Esophagus muscularis mucosa (tissue), 4 donors: ENCODE data around the gene KRTAP29-1. TPM values are rescaled to one million over a fixed set of nuclear protein-coding genes. Genes with fewer than 3 reads are reported as not detected.
A peak's percentile ranks its signal among the peaks of the same experiment; 100 is the strongest.

Experiments
- DNase-seq: peaks from one replicate; pipeline ENCODE4 v3.0.0-alpha.2; 2017; ENCODE audit errors: extremely low spot score
- H3K27ac ChIP-seq, 4 donors: fragments of 200-600 bp; sonication (generic); replicated peaks in 1 of 4; 1 replicate in 3 of 4; 2 replicates in 1 of 4; pipeline ENCODE4 v1.5.1; 2016 to 2019; ENCODE audit warnings: mild to moderate bottlenecking in 1 of 4
- H3K27me3 ChIP-seq, 4 donors: fragments of 200-600 bp; sonication (generic); one replicate each; pipeline versions ENCODE4 v1.5.1 to v1.6.0; 2016 to 2019
- H3K36me3 ChIP-seq, 4 donors: fragments of 200-600 bp; sonication (generic); one replicate each; pipeline ENCODE4 v1.5.1; 2016 to 2019
- H3K4me1 ChIP-seq, 4 donors: fragments of 200-600 bp; sonication (generic); one replicate each; pipeline ENCODE4 v1.5.1; 2016 to 2019
- H3K4me3 ChIP-seq, 4 donors: fragments of 200-600 bp; sonication (generic); 1 replicate in 2 of 4; 2 replicates in 2 of 4; pipeline ENCODE4 v1.5.1; 2016 to 2019; ENCODE audit warnings: mild to moderate bottlenecking in 4 of 4, moderate library complexity in 1 of 4
- H3K9me3 ChIP-seq, 4 donors: fragments of 200-600 bp; sonication (generic); 1 replicate in 3 of 4; 2 replicates in 1 of 4; pipeline ENCODE4 v1.5.1; 2016 to 2019
- EP300 ChIP-seq: sonication (generic); formaldehyde crosslinking; IDR thresholded peaks from one replicate; pipeline ENCODE4 v1.6.1; 2017; ENCODE audit warnings: antibody characterized with exemption
- POLR2A ChIP-seq: fragments of 450-650 bp; IDR thresholded peaks from one replicate; pipeline ENCODE4 v1.6.1; 2017; ENCODE audit warnings: antibody characterized with exemption, moderate library complexity, mild to moderate bottlenecking, low read depth
- POLR2AphosphoS5 ChIP-seq, 2 donors: sonication (generic); formaldehyde crosslinking; IDR thresholded peaks; one replicate each; pipeline ENCODE4 v1.6.1; 2017; ENCODE audit warnings: antibody characterized with exemption in 2 of 2
- WGBS: methylation state at CpG from one replicate; pipeline ENCODE4 v1.1.5; 2018; 5-methylcytosine and 5-hydroxymethylcytosine counted together
- intact Hi-C: fragments of 100-400 bp; cut with DNase I; formaldehyde crosslinking; loops from one replicate; pipeline ENCODE4 v1.15.1; 2023
- total RNA-seq, 4 donors: library from RNA; depleted of rRNA; stranded (reverse); fragments of >200 nt; gene quantifications; one replicate each; pipeline versions ENCODE4 v1.1.0 to v1.2.1, GENCODE V29; 2016
- TF ChIP-seq, protein P1 (sequence below), 3 experiments: fragments of 200-600 bp in 2 of 3; fragments of 450-650 bp in 1 of 3; sonication (generic) in 2 of 3; IDR thresholded peaks; one replicate each; pipeline ENCODE4 v1.5.1; 2017 to 2019; ENCODE audit warnings: antibody characterized with exemption in 3 of 3, mild to moderate bottlenecking in 2 of 3, moderate library complexity in 1 of 3

Gene KRTAP29-1
- total RNA-seq, 4 donors from 2014 or later: not detected

DNA sequence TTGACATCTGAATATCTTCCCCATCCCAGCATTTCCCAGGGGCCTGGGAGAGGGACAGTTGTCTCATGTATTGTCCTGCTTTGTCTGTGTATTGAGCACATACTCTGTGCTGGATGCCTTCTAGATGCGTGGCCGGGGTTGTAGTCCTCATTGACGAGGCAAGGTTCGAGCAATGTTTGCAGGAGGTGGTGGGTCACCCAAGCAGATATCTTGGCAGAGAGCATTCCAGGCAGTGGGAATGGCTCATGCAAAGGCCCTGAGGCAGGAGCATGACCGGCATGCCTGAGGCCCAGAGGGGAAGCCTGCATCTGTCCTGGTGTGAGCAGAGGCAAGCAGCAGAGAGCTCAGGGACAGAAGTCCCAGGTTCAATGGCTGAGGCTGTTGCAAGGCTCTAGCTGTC lies 30.4 kb upstream of the KRTAP29-1 start:
- no peak for DNase-seq
- Histone ChIP-seq H3K27ac (no peak overlapping the region), H3K4me1 (no peaks in the 10 kb centered on the region), H3K27me3 (no peaks in the 10 kb centered on the region), H3K4me3 (no peak overlapping the region), H3K9me3 (no peaks in the 10 kb centered on the region), H3K36me3 (no peaks in the 10 kb centered on the region)
- 97% methylated on average over 4 of the region's 5 CpGs for WGBS
- TF ChIP-seq EP300: no peak
- TF ChIP-seq, protein P1, sequence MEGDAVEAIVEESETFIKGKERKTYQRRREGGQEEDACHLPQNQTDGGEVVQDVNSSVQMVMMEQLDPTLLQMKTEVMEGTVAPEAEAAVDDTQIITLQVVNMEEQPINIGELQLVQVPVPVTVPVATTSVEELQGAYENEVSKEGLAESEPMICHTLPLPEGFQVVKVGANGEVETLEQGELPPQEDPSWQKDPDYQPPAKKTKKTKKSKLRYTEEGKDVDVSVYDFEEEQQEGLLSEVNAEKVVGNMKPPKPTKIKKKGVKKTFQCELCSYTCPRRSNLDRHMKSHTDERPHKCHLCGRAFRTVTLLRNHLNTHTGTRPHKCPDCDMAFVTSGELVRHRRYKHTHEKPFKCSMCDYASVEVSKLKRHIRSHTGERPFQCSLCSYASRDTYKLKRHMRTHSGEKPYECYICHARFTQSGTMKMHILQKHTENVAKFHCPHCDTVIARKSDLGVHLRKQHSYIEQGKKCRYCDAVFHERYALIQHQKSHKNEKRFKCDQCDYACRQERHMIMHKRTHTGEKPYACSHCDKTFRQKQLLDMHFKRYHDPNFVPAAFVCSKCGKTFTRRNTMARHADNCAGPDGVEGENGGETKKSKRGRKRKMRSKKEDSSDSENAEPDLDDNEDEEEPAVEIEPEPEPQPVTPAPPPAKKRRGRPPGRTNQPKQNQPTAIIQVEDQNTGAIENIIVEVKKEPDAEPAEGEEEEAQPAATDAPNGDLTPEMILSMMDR (IDR thresholded peaks at IDR 0.05): no peak
- intact Hi-C loops: no loop called here

DNA sequence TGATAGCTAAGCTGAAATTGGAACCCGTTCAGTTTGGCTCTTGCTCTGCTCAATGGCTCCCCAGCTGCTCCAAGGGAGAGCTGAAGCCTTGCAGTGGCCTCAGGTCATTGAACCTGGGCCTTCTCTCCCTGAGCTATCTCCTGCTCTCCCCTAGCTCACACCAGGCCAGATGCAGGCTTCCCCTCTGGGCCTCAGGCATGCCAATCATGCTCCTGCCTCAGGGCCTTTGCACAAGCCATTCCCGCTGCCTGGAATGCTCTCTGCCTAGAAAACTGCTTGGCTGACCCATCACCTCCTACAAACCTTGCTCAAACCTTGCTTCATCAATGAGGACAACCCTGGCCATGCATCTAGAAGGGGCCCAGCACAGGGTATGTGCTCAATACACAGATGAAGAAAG lies 29.6 kb upstream of the KRTAP29-1 start:
- WGBS: 92% methylated on average over 2 of the region's 2 CpGs
- no peaks in the 10 kb centered on the region for H3K4me1 ChIP-seq
- no peaks in the 10 kb centered on the region for H3K36me3 ChIP-seq
- H3K27ac ChIP-seq: no peak overlapping the region
- H3K27me3 ChIP-seq: no peaks in the 10 kb centered on the region
- H3K9me3 ChIP-seq: no peaks in the 10 kb centered on the region
- TF ChIP-seq EP300: no peak
- TF ChIP-seq POLR2A: no peak
- TF ChIP-seq, protein P1 (IDR thresholded peaks at IDR 0.05): no peak
- TF ChIP-seq POLR2AphosphoS5 (IDR thresholded peaks at IDR 0.05): no peak
- intact Hi-C loops: no loop called here
- no peak overlapping the region for H3K4me3 ChIP-seq
- DNase-seq: peak; percentile 90

DNA sequence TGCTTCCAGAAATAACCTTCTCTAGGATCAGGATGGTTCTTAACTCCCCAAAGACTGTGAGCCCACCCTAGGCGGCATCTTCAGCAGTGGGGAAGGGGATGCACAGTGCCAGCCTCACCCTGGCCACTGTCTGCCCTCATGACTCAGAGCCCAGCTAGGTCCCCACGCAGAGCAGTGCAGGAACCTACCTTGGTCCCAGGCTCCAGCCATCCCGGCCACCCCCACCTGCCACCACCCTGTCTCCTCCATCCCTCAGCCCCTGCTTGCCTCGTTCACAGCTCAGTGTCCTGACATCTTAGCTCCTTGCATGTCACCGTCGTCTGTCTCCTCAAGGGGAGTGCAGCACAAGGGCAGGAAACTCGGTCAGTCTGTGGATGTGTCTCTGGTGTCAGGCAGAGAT lies 29.0 kb upstream of the KRTAP29-1 start:
- H3K4me1 ChIP-seq: no peaks in the 10 kb centered on the region
- intact Hi-C loops: no loop called here
- no peaks in the 10 kb centered on the region for H3K9me3 ChIP-seq
- TF ChIP-seq, protein P1 (IDR thresholded peaks at IDR 0.05): no peak
- TF ChIP-seq POLR2AphosphoS5 (IDR thresholded peaks at IDR 0.05) (no peak), POLR2A (no peak), EP300 (no peak)
- H3K4me3 ChIP-seq: no peak overlapping the region
- no peaks in the 10 kb centered on the region for H3K27me3 ChIP-seq
- no peak overlapping the region for H3K27ac ChIP-seq
- no peaks in the 10 kb centered on the region for H3K36me3 ChIP-seq
- DNase-seq: no peak
- WGBS: 86% methylated on average over 6 of the region's 7 CpGs

- WGBS: 48% methylated on average over 11 of the region's 13 CpGs
- TF ChIP-seq, protein P1 (IDR thresholded peaks at IDR 0.05): peak; percentile 31 to 58 (median 46)
- TF ChIP-seq POLR2A: no peak
- TF ChIP-seq POLR2AphosphoS5 (IDR thresholded peaks at IDR 0.05): no peak
- no peak for TF ChIP-seq EP300
- H3K4me3 ChIP-seq: no peak overlapping the region
- no peaks in the 10 kb centered on the region for H3K9me3 ChIP-seq
- no peaks in the 10 kb centered on the region for H3K4me1 ChIP-seq
- DNase-seq: no peak
- H3K27ac ChIP-seq: no peak overlapping the region
- intact Hi-C loops: no loop called here
- H3K27me3 ChIP-seq: no peaks in the 10 kb centered on the region
- H3K36me3 ChIP-seq: no peaks in the 10 kb centered on the region
Observed at GRCh38 chr17:41329279-41329948, 26.8 kb upstream of the KRTAP29-1 start.

GRCh38 chr17:41328207-41328606 lies 25.6 kb upstream of the KRTAP29-1 start:
- Histone ChIP-seq H3K4me3 (no peak overlapping the region), H3K27me3 (no peaks in the 10 kb centered on the region), H3K27ac (no peak overlapping the region), H3K36me3 (no peaks in the 10 kb centered on the region), H3K4me1 (no peaks in the 10 kb centered on the region), H3K9me3 (no peaks in the 10 kb centered on the region)
- TF ChIP-seq, protein P1 (IDR thresholded peaks at IDR 0.05): no peak
- TF ChIP-seq EP300 (no peak), POLR2A (no peak), POLR2AphosphoS5 (IDR thresholded peaks at IDR 0.05) (no peak)
- no peak for DNase-seq
- intact Hi-C loops: no loop called here
- 93% methylated on average over 6 of the region's 7 CpGs for WGBS
